Heart left ventricle (tissue), 13 donors: Measurements from ENCODE around the gene PIGR.

Experiments used
- CTCF ChIP-seq, 12 donors: fragments of 200-600 bp; sonication (generic) in 4 of 12; IDR thresholded peaks; one replicate each; pipeline versions ENCODE4 v1.5.0 to v1.8.0; 2018 to 2022; ENCODE audit warnings: antibody characterized with exemption in 12 of 12, mild to moderate bottlenecking in 5 of 12
- POLR2A ChIP-seq, 2 donors: fragments of 450-650 bp; IDR thresholded peaks; one replicate each; pipeline ENCODE4 v1.6.1; 2017; ENCODE audit warnings: antibody characterized with exemption in 2 of 2, mild to moderate bottlenecking in 2 of 2, moderate library complexity in 2 of 2
- donor health status: ischemic (EF 13 %, LVEDD 7.1; RV severe dilation, severe dysfunction).
- donor health status: DM: no; HTN: yes; CAD: no.
- donor health status: DM: no; HTN: no; CAD: no.
- donor health status: ischemic (EF 25% LVEDD 6.9; RV normal size, moderate dysfunction).
- donor health status: ischemic (EF 25% LVEDD 5.7; RV mildly dilated, moderate dysfunction).
- donor health status: ischemic (EF 35%, LVEDD 5.7; RV mildly dilated, moderate dysfunction).
- donor health status: nonischemic (EF 11% LVEDD 7.7; RV severe dilation, severe dysfunction).
- donor health status: DM: yes; HTN: yes; CAD: no.
- donor health status: PGD.
- donor health status: ischemic (EF 29% LVEDD 5.4; RV normal size, mild dysfunction).
- donor health status: nonischemic (EF 23%, LVEDD 6.1; RV moderate dilation, normal function).

DNA sequence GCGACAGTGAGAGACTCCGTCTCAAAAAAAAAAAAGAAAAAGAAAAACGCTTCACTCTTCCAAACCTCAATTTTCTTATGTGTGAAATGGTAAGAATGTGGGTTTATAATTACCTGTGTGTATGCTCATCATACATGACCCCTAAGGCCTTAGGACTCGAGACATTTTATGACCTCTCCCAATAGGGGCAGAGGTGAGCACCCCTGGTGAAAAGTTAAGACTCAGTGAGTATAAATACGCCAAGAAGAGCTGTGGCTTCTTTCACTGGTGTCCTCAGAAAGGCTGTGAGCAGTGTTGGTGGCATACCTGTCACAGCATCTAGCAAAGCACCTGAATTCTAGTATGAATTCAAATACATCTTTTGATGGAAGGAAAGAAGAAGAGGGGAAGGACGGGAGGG is 16.7 kb downstream of the PIGR start:
- no peak for TF ChIP-seq CTCF (IDR thresholded peaks at IDR 0.05)
- TF ChIP-seq POLR2A (IDR thresholded peaks at IDR 0.05), result no peak
